NT2/D1 (cell line): ENCODE measurements around the gene P2RY13.

ENCODE experiments used
- DNase-seq: peaks from one replicate; pipeline ENCODE4 v3.0.0-alpha.2; 2011; ENCODE audit warnings: low read depth, low spot score
- H3K27me3 ChIP-seq: 2 replicates; pipeline ENCODE4 v1.6.0; 2011; ENCODE audit warnings: mild to moderate bottlenecking; ENCODE audit not compliant: insufficient read length, insufficient read depth
- H3K36me3 ChIP-seq: 2 replicates; pipeline ENCODE4 v1.6.1; 2011; ENCODE audit warnings: mild to moderate bottlenecking, low read length, mixed read lengths; ENCODE audit not compliant: insufficient read depth, insufficient read length
- H3K4me1 ChIP-seq: 2 replicates; pipeline ENCODE4 v1.5.1; 2011; ENCODE audit not compliant: insufficient read depth, insufficient read length
- H3K4me3 ChIP-seq: 2 replicates; pipeline ENCODE4 v1.5.1; 2011; ENCODE audit warnings: low read depth; ENCODE audit not compliant: insufficient read length
- H3K9ac ChIP-seq: 2 replicates; pipeline ENCODE4 v1.6.0; 2011; ENCODE audit warnings: low read depth; ENCODE audit not compliant: insufficient read length
- H3K9me3 ChIP-seq: 2 replicates; pipeline ENCODE4 v1.5.1; 2011; ENCODE audit warnings: mild to moderate bottlenecking, low read length; ENCODE audit not compliant: insufficient read depth
- SUZ12 ChIP-seq: IDR thresholded peaks from 2 replicates; pipeline ENCODE4 v1.6.1; 2011; ENCODE audit not compliant: insufficient read length, insufficient read depth; ENCODE audit errors: extremely low read depth
- YY1 ChIP-seq: IDR thresholded peaks from 2 replicates; pipeline ENCODE4 v1.6.1; 2011; ENCODE audit not compliant: insufficient read length, insufficient read depth
- ZNF274 ChIP-seq: IDR thresholded peaks from 2 replicates; pipeline ENCODE4 v1.6.1; 2011; ENCODE audit warnings: mild to moderate bottlenecking, low read depth, low read length

Gene P2RY13

DNA sequence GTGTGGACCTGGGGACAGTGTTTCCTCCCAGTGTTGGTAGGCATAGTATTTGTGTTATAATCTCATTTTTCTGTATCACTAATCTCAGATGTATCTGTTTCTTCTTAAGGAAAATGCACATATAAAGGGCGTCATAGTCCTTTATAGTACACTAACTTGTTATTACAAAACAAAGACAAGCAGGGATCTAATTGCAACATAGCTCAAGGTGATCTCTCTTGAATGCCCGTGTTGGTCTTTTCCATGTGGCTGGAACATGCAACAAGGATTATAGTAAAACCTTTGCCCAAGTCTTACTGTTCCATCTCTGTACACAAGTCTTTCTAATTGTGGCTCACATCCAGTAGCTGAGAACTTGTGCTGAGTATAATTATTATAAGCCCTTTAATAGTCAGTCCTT lies 9.2 kb downstream of the P2RY13 start:
- Histone ChIP-seq H3K27me3 (no peaks in the 10 kb centered on the region), H3K9me3 (no peaks in the 10 kb centered on the region), H3K4me3 (no peak overlapping the region), H3K4me1 (no peaks in the 10 kb centered on the region), H3K36me3 (no peaks in the 10 kb centered on the region), H3K9ac (no peak overlapping the region)
- no peak for TF ChIP-seq ZNF274
- no peak for TF ChIP-seq SUZ12
- no peak for TF ChIP-seq YY1
- no peak for DNase-seq

DNA sequence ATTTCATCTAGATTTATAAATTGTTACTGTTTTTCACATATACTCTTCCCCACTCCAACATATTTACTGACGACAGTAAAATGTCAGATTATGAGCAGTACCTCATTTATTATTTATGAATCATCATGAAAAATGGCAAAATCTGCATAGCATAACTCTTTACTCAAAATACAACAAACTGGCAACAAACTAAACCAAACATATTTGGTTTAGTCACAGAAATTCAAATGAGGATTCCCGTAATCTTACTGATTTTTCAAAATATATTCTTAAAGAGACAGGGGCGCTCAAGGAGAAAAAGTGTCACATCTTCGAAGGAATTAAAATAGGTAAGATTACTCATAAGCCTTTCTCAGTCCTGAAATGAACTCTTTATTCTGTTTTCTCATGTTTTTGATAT lies 9.7 kb downstream of the P2RY13 start:
- Histone ChIP-seq H3K9ac (no peak overlapping the region), H3K9me3 (no peaks in the 10 kb centered on the region), H3K27me3 (no peaks in the 10 kb centered on the region), H3K4me3 (no peak overlapping the region), H3K36me3 (no peaks in the 10 kb centered on the region), H3K4me1 (no peaks in the 10 kb centered on the region)
- DNase-seq, result no peak
- TF ChIP-seq SUZ12, result no peak

DNA sequence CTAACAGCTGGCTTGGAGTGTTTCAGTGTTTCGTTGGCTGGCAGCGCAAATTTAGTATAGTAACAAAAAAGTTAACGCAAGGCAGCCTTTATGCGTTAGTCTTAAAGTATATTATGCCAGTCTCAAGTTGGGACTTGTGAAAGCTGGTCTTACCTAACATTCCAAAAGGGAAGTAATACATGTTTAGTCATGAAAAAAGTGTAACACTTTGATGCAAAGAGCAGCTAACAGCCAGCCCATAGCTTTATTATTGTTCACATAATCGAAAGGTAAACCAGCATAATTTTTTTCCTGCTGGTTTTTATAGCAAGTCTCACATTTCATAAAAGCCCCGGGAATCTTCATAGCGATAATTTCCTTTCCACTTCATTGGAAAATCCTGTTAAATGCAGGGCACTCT lies 10.4 kb downstream of the P2RY13 start:
- TF ChIP-seq ZNF274 (no peak), SUZ12 (no peak)
- Histone ChIP-seq H3K9ac (no peak overlapping the region), H3K9me3 (no peaks in the 10 kb centered on the region), H3K27me3 (no peaks in the 10 kb centered on the region), H3K4me1 (no peaks in the 10 kb centered on the region), H3K4me3 (no peak overlapping the region), H3K36me3 (no peaks in the 10 kb centered on the region)
- no peak for DNase-seq

DNA sequence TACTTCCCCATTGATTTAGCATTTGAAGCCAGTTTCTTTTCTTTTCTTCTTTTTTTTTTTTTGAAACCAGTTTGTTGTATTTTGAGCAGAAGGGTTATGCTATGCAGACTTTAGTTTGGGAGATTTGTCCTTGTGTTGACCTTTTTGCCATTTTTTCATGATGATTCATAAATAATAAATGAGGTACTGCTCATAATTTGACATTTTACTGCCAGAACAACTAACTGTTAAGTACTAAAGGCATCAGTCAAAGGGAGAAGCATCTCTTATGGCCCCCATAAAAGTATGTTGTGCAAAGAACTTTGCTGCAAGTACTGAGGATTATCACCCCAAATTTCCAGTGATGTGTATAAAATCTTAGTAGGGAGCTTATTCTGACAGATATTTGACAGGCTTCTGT lies 11.0 kb downstream of the P2RY13 start:
- Histone ChIP-seq H3K27me3 (no peaks in the 10 kb centered on the region), H3K4me1 (no peaks in the 10 kb centered on the region), H3K4me3 (no peak overlapping the region), H3K9me3 (no peaks in the 10 kb centered on the region), H3K36me3 (no peaks in the 10 kb centered on the region), H3K9ac (no peak overlapping the region)
- DNase-seq, result no peak
- no peak for TF ChIP-seq SUZ12
- TF ChIP-seq ZNF274, result no peak
- no peak for TF ChIP-seq YY1

DNA sequence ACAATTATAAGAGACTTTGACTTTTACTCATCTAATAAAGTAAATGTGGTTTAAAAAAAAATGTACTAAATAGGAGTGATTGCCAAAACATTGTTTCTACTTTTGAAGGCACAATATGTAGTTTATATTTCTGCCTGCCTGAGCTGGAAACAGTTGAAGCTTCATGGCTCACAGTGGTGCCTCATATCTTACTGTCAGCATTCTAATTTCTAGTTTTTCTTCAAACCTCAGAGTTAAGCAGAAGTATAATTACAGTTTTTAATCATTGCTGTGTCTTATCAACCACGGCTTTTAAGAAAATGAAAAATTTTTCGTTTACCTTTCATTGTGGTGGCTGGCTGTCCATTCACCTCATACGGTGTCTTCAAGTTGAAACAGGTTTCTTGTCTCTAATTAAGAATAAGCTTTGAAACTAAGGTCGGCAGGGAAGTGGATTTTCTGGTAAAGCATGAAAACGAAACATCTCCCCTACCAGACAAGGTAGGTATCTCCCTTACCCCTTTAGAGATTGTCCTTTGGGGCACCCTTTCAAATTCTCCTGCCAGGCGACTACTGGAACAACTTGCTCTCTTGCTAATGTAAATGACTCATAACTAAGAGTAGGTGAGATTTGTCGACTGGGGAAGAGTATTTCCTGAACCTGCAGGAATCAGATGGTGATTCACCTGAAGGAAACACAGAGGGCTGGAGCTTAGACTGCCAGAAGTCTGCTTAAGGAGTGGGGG lies 12.9 kb downstream of the P2RY13 start, which contains the start of gene GPR87:
GPR87 (minus strand) TSS at position 554 of the 725 bp plus-strand sequence. CDS start 16,720 bp downstream, outside the sequence.
- H3K9me3 ChIP-seq, result no peaks in the 10 kb centered on the region
- TF ChIP-seq ZNF274 (no peak), SUZ12 (no peak), YY1 (no peak)
- H3K4me1 ChIP-seq, result no peaks in the 10 kb centered on the region
- no peaks in the 10 kb centered on the region for H3K36me3 ChIP-seq
- no peak within 1 kb of the TSS for H3K9ac ChIP-seq
- no peak for DNase-seq
- no peak within 1 kb of the TSS for H3K4me3 ChIP-seq
- H3K27me3 ChIP-seq, result no peaks in the 10 kb centered on the region

DNA sequence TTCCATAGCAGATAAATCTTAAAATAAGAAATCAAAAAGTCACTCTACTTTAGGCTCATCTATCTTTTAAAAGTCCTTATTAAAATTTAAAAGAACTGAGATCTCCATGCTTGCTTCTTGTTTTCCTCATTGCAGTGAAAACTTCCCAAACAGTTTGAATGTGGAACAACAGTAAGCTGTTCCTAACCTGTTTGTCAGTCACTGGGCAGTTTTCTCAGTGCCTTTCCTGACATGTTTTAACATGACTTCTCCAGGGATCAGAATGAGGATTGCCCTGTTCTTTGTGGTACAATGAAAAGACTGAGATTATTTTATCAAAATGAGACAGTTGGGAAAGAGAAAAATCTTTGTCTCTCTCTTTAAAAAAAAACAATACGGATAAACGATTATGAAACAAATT lies 13.5 kb downstream of the P2RY13 start:
- no peaks in the 10 kb centered on the region for H3K9me3 ChIP-seq
- DNase-seq, result no peak
- H3K9ac ChIP-seq, result no peak overlapping the region
- TF ChIP-seq ZNF274, result no peak
- no peak for TF ChIP-seq SUZ12
- no peak for TF ChIP-seq YY1
- H3K4me3 ChIP-seq, result no peak overlapping the region
- H3K4me1 ChIP-seq, result no peaks in the 10 kb centered on the region
- no peaks in the 10 kb centered on the region for H3K27me3 ChIP-seq
- no peaks in the 10 kb centered on the region for H3K36me3 ChIP-seq

DNA sequence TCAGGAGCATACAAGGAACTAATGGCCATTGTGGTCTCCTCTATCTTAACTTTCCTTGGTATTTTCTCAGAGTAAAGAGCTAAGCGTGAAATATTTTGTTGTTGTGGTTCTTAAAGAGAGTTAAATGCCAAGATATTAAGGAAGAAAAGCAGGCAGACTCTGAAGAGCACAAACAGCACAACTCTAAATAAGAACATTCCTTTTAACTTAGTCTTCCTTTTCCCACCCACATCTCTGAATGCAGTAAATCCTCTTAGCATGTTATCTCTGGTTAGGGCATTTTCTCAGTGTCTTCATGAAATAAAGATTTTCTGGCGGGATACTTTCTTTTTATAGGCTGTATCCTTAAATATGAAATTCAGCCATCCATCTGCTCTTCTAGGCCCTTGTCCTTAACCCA lies 14.2 kb downstream of the P2RY13 start:
- H3K4me3 ChIP-seq, result no peak overlapping the region
- no peaks in the 10 kb centered on the region for H3K4me1 ChIP-seq
- no peaks in the 10 kb centered on the region for H3K9me3 ChIP-seq
- DNase-seq, result no peak
- H3K36me3 ChIP-seq, result no peaks in the 10 kb centered on the region
- H3K9ac ChIP-seq, result no peak overlapping the region
- no peaks in the 10 kb centered on the region for H3K27me3 ChIP-seq
- TF ChIP-seq SUZ12 (no peak), ZNF274 (no peak), YY1 (no peak)
